T-cell (primary cell): Measurements from ENCODE around the gene DEFB129. TPM values are rescaled to one million over a fixed set of nuclear protein-coding genes. Genes with fewer than 3 reads are reported as not detected.

Source experiments
- ATAC-seq, 4 experiments: fragments of 200-7000 bp in 3 of 4; fragments of 150-1000 bp in 1 of 4; cut with Tn5 transposase; replicated peaks in 1 of 4; 1 replicate in 3 of 4; 2 replicates in 1 of 4; pipeline ENCODE4 v1.10.0; 2021; ENCODE audit warnings: moderate library complexity in 3 of 4, mild to moderate bottlenecking in 2 of 4, moderate number of reproducible peaks in 1 of 4
- CTCF ChIA-PET, 2 donors: fragments of 300-600 bp; sonication (Branson Sonifier 250); formaldehyde crosslinking; loops; one replicate each; lab custom pipeline; 2022; ENCODE audit warnings: antibody characterized with exemption in 2 of 2; lab: Charles Lee
- POLR2A ChIA-PET, 2 donors: fragments of 300-600 bp; sonication (Branson Sonifier 250); formaldehyde crosslinking; loops; one replicate each; lab custom pipeline; 2022; ENCODE audit warnings: antibody characterized with exemption in 2 of 2; lab: Charles Lee
- DNase-seq, 35 experiments: peaks; one replicate each; pipeline versions ENCODE4 v3.0.0 to v3.0.0-alpha.2; 2013 to 2023
- H3K27ac ChIP-seq: one replicate; pipeline ENCODE4 v1.5.1; 2013; ENCODE audit warnings: low read length
- H3K27me3 ChIP-seq, 2 experiments: replicated peaks in 1 of 2; 1 replicate in 1 of 2; 2 replicates in 1 of 2; pipeline versions ENCODE4 v1.6.1 to v1.7.0; 2013; ENCODE audit warnings: low read length in 1 of 2, mixed read lengths in 1 of 2; ENCODE audit not compliant: control insufficient read depth in 2 of 2, insufficient read depth in 2 of 2; ENCODE audit errors: extremely low read depth in 1 of 2
- H3K36me3 ChIP-seq, 2 donors: 1 replicate in 1 of 2; 2 replicates in 1 of 2; pipeline versions ENCODE4 v1.6.1 to v1.7.0; 2013; ENCODE audit warnings: low read length in 1 of 2; ENCODE audit not compliant: control insufficient read depth in 2 of 2, insufficient read depth in 1 of 2; ENCODE audit errors: extremely low read depth in 1 of 2
- H3K4me1 ChIP-seq, 2 experiments: 1 replicate in 1 of 2; 2 replicates in 1 of 2; pipeline versions ENCODE4 v1.6.1 to v1.7.0; 2013; ENCODE audit warnings: low read length in 2 of 2, mixed read lengths in 1 of 2; ENCODE audit not compliant: insufficient read depth in 2 of 2, control insufficient read depth in 1 of 2; ENCODE audit errors: extremely low read depth in 1 of 2
- H3K4me3 ChIP-seq, 2 donors: 1 replicate in 1 of 2; 2 replicates in 1 of 2; pipeline versions ENCODE4 v1.5.1 to v1.7.0; 2013; ENCODE audit warnings: mild to moderate bottlenecking in 2 of 2, low read length in 1 of 2, moderate library complexity in 1 of 2; ENCODE audit not compliant: control insufficient read depth in 1 of 2; ENCODE audit errors: extremely low read depth in 1 of 2
- H3K9me3 ChIP-seq: 2 replicates; pipeline ENCODE4 v1.7.0; 2013
- H3K27ac Mint-ChIP-seq, 2 donors: one replicate each; pipeline ENCODE4 v1.8.0; 2020 to 2021; ENCODE audit warnings: mild to moderate bottlenecking in 2 of 2, mixed read lengths in 2 of 2
- H3K27me3 Mint-ChIP-seq, 2 donors: one replicate each; pipeline ENCODE4 v1.8.0; 2021 to 2022; ENCODE audit warnings: mixed read lengths in 2 of 2
- H3K36me3 Mint-ChIP-seq: one replicate; pipeline ENCODE4 v1.8.0; 2021; ENCODE audit warnings: mixed read lengths
- H3K4me1 Mint-ChIP-seq, 3 donors: one replicate each; pipeline ENCODE4 v1.8.0; 2020 to 2022; ENCODE audit warnings: mixed read lengths in 3 of 3, mild to moderate bottlenecking in 1 of 3
- H3K4me3 Mint-ChIP-seq, 3 donors: one replicate each; pipeline ENCODE4 v1.8.0; 2020 to 2022; ENCODE audit warnings: mild to moderate bottlenecking in 3 of 3, mixed read lengths in 3 of 3, moderate library complexity in 3 of 3
- H3K9me3 Mint-ChIP-seq, 3 donors: one replicate each; pipeline ENCODE4 v1.8.0; 2020 to 2022; ENCODE audit warnings: mixed read lengths in 3 of 3
- WGBS: methylation state at CpG from one replicate; pipeline ENCODE4 v1.1.5; 2013; ENCODE audit warnings: missing lambda C conversion rate; ENCODE audit not compliant: insufficient coverage; 5-methylcytosine and 5-hydroxymethylcytosine counted together
- total RNA-seq, 35 experiments: library from RNA in 6 of 35; stranded (reverse) in 6 of 35; fragments of 120-200 nt in 1 of 35; gene quantifications; one replicate each; pipeline versions ENCODE4 v1.2.1 to v1.2.4 and lab custom pipeline; 2013 to 2026

DEFB129 gene
- total RNA-seq, 5 donors from 2014 or later (not counting 1 experiment from before 2014, with no cell fraction given) = not detected

DNA sequence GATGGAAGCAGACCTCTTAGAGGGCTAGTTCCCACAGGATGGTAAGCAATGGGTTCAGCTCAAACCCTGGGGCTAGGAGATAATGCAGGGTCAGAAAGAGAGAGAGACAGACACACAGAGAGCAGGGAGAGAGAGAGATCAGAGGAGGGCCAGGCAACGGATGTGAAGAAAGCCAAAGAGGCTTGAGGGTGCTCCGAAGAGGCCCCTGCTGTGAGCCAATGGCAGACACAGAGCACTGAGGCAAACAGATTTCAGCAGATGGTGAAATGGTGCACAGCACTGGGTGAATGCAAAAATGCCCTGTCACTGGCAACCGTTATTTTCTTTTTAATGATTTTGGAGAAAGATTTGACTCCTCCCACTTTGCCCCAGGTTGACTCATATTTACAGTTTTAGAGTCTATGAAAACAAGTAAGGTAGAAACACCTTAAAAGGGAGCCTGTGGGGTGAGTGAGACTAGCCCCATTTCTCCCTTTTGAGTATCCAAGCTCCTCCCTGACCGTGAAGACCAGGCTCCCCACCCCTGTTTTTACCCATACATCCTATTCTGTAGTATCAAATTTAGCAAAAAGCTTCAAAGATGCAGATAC, 31.3 kb downstream of the DEFB129 start:
- H3K4me3 Mint-ChIP-seq = no peak overlapping the region
- no peaks in the 10 kb centered on the region for H3K9me3 ChIP-seq
- peaks cover 0 to 4% of the 10 kb centered on the region in 2 experiments for H3K4me1 ChIP-seq
- DNase-seq (no peak), ATAC-seq (peak in 1 of 4 experiments; percentile 51)
- no peak overlapping the region for H3K27ac ChIP-seq
- H3K27ac Mint-ChIP-seq = no peak overlapping the region
- peaks cover 5 to 13% (median 11%) of the 10 kb centered on the region in 3 donors for H3K4me1 Mint-ChIP-seq
- whole genome bisulfite sequencing = 55% methylated on average over 3 of the region's 4 CpGs
- ChIA-PET POLR2A (no interaction called here), CTCF (no interaction called here)
- H3K36me3 Mint-ChIP-seq = no peaks in the 10 kb centered on the region
- no peaks in the 10 kb centered on the region for H3K27me3 Mint-ChIP-seq
- H3K4me3 ChIP-seq = no peak overlapping the region
- H3K9me3 Mint-ChIP-seq = no peaks in the 10 kb centered on the region
- peaks cover 0 to 9% of the 10 kb centered on the region in 2 experiments for H3K27me3 ChIP-seq
- no peaks in the 10 kb centered on the region for H3K36me3 ChIP-seq

DNA sequence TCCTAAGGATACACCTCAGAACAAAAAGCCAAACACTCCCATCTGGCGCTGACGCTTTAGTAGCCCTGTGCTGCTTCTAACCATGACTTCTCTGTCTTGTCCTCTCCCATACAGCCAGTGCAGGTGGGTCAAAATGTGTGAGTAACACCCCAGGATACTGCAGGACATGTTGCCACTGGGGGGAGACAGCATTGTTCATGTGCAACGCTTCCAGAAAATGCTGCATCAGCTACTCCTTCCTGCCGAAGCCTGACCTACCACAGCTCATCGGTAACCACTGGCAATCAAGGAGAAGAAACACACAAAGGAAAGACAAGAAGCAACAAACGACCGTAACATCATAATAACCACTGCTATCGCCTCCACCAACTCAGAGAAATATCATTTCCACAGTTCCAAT, 31.9 kb downstream of the DEFB129 start:
- 40% methylated on average over 7 of the region's 8 CpGs for WGBS
- Mint-ChIP-seq H3K27me3 (no peaks in the 10 kb centered on the region), H3K27ac (peak overlapping the region in 1 of 2 donors; percentile 17), H3K9me3 (no peaks in the 10 kb centered on the region), H3K36me3 (no peaks in the 10 kb centered on the region), H3K4me1 (peaks cover 5 to 13% (median 11%) of the 10 kb centered on the region in 3 donors), H3K4me3 (no peak overlapping the region)
- DNase-seq (peak in 3 of 35 experiments; percentile 11 to 37 (median 17)), ATAC-seq (peak in 2 of 4 experiments; percentile 48 to 68)
- H3K4me3 ChIP-seq = no peak overlapping the region
- ChIA-PET CTCF (no interaction called here), POLR2A (no interaction called here)
- H3K9me3 ChIP-seq = no peaks in the 10 kb centered on the region
- H3K36me3 ChIP-seq = no peaks in the 10 kb centered on the region
- no peak overlapping the region for H3K27ac ChIP-seq
- peaks cover 0 to 4% of the 10 kb centered on the region in 2 experiments for H3K4me1 ChIP-seq
- peaks cover 0 to 12% of the 10 kb centered on the region in 2 experiments for H3K27me3 ChIP-seq

DNA sequence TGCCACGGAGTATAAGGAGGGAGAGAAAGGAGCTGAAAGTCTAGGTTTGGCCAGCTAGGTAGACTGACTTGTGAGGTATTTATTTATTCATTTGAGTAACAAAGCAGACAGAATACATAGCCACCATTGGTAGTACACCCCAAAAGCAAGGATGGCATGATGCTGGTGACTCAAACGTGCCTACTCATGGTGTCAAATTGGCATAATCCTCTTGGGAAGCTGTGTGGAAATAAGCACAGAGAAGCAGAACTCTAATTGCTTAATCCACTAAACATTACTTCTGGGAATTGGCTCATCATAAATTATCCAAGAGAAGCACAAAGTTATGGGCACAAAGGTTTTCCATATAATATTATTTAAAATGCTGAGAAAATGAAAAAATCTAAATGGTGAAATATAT, 32.9 kb downstream of the DEFB129 start:
- POLR2A ChIA-PET = no interaction called here
- ATAC-seq = no peak

DNA sequence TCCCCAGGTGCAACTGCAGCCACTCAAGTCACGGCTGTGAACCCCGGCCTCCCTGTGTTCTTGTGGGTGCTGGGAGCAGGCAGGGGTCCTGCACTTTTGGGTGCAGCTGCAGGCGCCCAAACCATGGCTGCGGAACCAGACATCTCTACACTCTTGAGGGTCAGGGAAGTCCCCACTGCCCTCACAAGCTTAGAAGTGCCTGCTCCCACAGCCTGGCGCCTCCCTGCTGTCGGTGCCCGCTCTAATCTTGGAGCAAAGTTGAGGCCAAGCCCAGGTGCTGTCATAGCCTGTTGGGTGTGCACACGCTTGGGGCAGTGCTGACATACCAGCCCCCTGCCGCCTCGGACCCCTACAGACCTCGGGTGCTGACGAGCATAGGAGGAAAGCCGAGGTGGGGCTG, 36.6 kb downstream of the DEFB129 start:
- POLR2A ChIA-PET = no interaction called here
- peaks cover 0 to 22% of the 10 kb centered on the region in 2 experiments for H3K27me3 ChIP-seq
- ATAC-seq (no peak), DNase-seq (no peak)
- peaks cover 0 to 4% of the 10 kb centered on the region in 2 donors for H3K27me3 Mint-ChIP-seq
- CTCF ChIA-PET = no interaction called here
- H3K36me3 ChIP-seq = no peaks in the 10 kb centered on the region
- peaks cover 11 to 18% (median 15%) of the 10 kb centered on the region in 3 donors for H3K4me1 Mint-ChIP-seq
- H3K9me3 Mint-ChIP-seq = no peaks in the 10 kb centered on the region
- WGBS = 84% methylated on average over 7 of the region's 13 CpGs
- no peak overlapping the region for H3K4me3 Mint-ChIP-seq
- no peak overlapping the region for H3K27ac ChIP-seq
- no peaks in the 10 kb centered on the region for H3K9me3 ChIP-seq
- H3K36me3 Mint-ChIP-seq = no peaks in the 10 kb centered on the region
- H3K4me1 ChIP-seq = peaks cover 0 to 11% of the 10 kb centered on the region in 2 experiments
- no peak overlapping the region for H3K4me3 ChIP-seq
- H3K27ac Mint-ChIP-seq = no peak overlapping the region

More for the DNA sequence above, 32.9 kb downstream of the DEFB129 start:
- Mint-ChIP-seq H3K36me3 (no peaks in the 10 kb centered on the region), H3K27me3 (no peaks in the 10 kb centered on the region), H3K4me3 (no peak overlapping the region), H3K9me3 (no peaks in the 10 kb centered on the region), H3K27ac (no peak overlapping the region), H3K4me1 (peaks cover 5 to 13% (median 11%) of the 10 kb centered on the region in 3 donors)
- Histone ChIP-seq H3K4me3 (no peak overlapping the region), H3K36me3 (no peaks in the 10 kb centered on the region), H3K27ac (no peak overlapping the region), H3K4me1 (peaks cover 0 to 4% of the 10 kb centered on the region in 2 experiments), H3K9me3 (no peaks in the 10 kb centered on the region), H3K27me3 (peaks cover 0 to 12% of the 10 kb centered on the region in 2 experiments)
- DNase-seq = no peak
- CTCF ChIA-PET = no interaction called here
- no CpG with 5 or more reads among the region's 2 CpGs for WGBS

DNA sequence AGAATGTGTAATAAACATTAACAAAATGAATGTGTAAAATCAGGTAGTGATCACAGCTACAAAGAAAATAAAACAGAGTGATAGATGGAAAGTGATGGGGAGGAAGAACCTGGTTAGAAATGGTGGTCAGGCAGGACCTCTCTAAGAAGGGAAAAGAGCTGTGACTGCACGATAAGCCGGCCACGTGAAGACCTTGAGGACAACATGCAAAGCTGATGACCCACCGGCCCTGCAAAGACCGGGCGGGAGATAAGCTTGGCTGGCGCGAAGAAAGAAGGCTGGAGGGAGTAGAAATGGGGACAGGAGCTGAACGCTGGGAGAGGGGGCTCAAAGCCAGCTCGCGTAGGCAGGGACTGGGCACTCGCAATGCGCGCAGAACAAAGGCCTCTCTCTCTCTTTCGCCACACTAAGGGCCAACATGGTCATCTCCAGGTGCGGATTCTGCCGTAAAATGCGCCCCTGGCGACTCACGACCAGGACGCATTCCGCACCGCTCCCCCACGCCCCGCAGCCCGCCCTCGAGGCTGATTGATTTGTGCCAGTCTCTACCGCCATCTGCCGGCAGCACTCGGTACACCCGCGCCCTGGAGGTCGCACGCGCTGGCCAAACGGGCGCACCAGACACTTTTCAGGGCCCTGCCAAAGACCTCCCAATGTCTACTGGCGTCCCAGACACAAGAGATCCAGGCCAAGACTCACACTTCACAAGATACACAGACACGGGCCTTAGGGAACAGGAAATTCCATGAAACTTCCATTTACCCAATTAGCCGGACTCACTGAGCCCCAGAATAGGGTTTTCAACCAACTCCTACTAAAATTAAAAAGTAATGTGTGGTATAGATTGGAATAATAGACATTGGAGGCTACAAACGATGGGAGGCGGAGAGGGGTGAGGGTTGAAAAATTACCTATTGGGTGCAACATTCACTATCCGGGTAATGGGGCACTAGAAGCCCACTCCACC, 39.8 kb downstream of the DEFB129 start:
- Histone ChIP-seq H3K27ac (no peak overlapping the region), H3K4me3 (peak overlapping the region; percentile 55 to 74), H3K36me3 (no peaks in the 10 kb centered on the region), H3K9me3 (no peaks in the 10 kb centered on the region), H3K4me1 (peaks cover 0 to 7% of the 10 kb centered on the region in 2 experiments), H3K27me3 (peaks cover 0 to 19% of the 10 kb centered on the region in 2 experiments)
- DNase-seq (peak; percentile 67 to 93 (median 84)), ATAC-seq (peak; percentile 97 to 99 (median 98))
- ChIA-PET POLR2A (no interaction called here), CTCF (interaction anchor here (0.5 to 2.7 kb wide), 9 partner anchors 44 to 344 kb away, joined by 3 to 11 read pairs (median 4); partner anchors contain the start of gene TBC1D20 (in 1 of the 2))
- peak overlapping the region in 1 of 2 donors; percentile 31 for H3K27ac Mint-ChIP-seq
- H3K27me3 Mint-ChIP-seq = peaks cover 0 to 4% of the 10 kb centered on the region in 2 donors
- WGBS = 3% methylated on average over 30 of the region's 43 CpGs
- peaks cover 8 to 12% (median 10%) of the 10 kb centered on the region in 3 donors for H3K4me1 Mint-ChIP-seq
- H3K36me3 Mint-ChIP-seq = no peaks in the 10 kb centered on the region
- H3K9me3 Mint-ChIP-seq = no peaks in the 10 kb centered on the region
- H3K4me3 Mint-ChIP-seq = peak overlapping the region; percentile 74 to 81 (median 80)

DNA sequence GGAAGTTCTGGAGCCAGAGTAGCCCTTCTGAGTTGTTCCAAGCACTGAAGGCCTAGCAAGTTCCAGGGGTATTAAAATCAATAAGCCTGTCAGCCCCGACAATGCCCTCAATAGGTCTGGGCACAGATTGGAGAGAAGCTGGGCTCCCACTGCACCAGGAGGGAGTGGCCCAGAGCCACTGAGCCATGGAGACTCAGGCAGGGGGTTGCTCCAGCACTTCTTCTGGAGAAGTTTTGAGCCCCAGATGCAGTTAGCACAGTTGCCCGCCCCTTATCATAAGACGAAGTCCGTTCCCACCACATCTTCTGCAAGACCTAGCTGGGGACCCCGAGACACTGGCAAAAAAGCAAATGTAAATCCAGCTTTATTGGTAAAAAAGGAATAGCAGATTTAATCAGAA, 43.5 kb downstream of the DEFB129 start:
- no peak for DNase-seq
- no peak for ATAC-seq
- H3K9me3 Mint-ChIP-seq = no peaks in the 10 kb centered on the region
- Histone ChIP-seq H3K27me3 (peaks cover 0 to 12% of the 10 kb centered on the region in 2 experiments), H3K36me3 (no peaks in the 10 kb centered on the region), H3K4me1 (peaks cover 0 to 7% of the 10 kb centered on the region in 2 experiments), H3K27ac (no peak overlapping the region), H3K9me3 (no peaks in the 10 kb centered on the region), H3K4me3 (no peak overlapping the region)
- peaks cover 8 to 12% (median 10%) of the 10 kb centered on the region in 3 donors for H3K4me1 Mint-ChIP-seq
- no peak overlapping the region for H3K27ac Mint-ChIP-seq
- no peaks in the 10 kb centered on the region for H3K36me3 Mint-ChIP-seq
- H3K27me3 Mint-ChIP-seq = peaks cover 0 to 4% of the 10 kb centered on the region in 2 donors
- 77% methylated on average over 2 of the region's 5 CpGs for WGBS
- POLR2A ChIA-PET = no interaction called here
- CTCF ChIA-PET = no interaction called here
- H3K4me3 Mint-ChIP-seq = no peak overlapping the region
